NCI-H1105 (cell line): ENCODE data around the gene ACRBP.

Experiments
- DNase-seq: peaks from one replicate; lab custom pipeline; 2025; lab: John Stamatoyannopoulos, UW

Gene ACRBP

GRCh38 chr12:6647083-6647604 is at the start of gene ACRBP:
ACRBP (minus strand) TSS chr12:6647432; CDS start chr12:6647366, 66 bp downstream.
- DNase-seq = no peak

GRCh38 chr12:6695313-6696045 is 48.2 kb upstream of the ACRBP start:
- DNase-seq = no peak

- no peak for DNase-seq
Observed at GRCh38 chr12:6694701-6695100, 47.5 kb upstream of the ACRBP start.

GRCh38 chr12:6693832-6694355 is 46.7 kb upstream of the ACRBP start:
- DNase-seq = no peak

GRCh38 chr12:6692888-6693287 is 45.7 kb upstream of the ACRBP start:
- DNase-seq = no peak

GRCh38 chr12:6691473-6691872 is 44.2 kb upstream of the ACRBP start:
- DNase-seq = no peak

- peak; percentile 99 for DNase-seq
Observed at GRCh38 chr12:6688999-6689882, 42.0 kb upstream of the ACRBP start, which contains the start of gene ZNF384. ZNF384 (minus strand) TSS chr12:6689375; CDS start chr12:6679520, 9,855 bp downstream.

GRCh38 chr12:6688543-6688998 is 41.3 kb upstream of the ACRBP start:
- DNase-seq = no peak

GRCh38 chr12:6685814-6686213 is 38.6 kb upstream of the ACRBP start:
- DNase-seq = no peak

- peak; percentile 23 for DNase-seq
Observed at GRCh38 chr12:6684609-6685008, 37.4 kb upstream of the ACRBP start.

- DNase-seq = no peak
Observed at GRCh38 chr12:6676962-6677361, 29.7 kb upstream of the ACRBP start.

- no peak for DNase-seq
Observed at GRCh38 chr12:6672143-6672542, 24.9 kb upstream of the ACRBP start.

GRCh38 chr12:6667559-6668210 is 20.5 kb upstream of the ACRBP start:
- DNase-seq = no peak

- no peak for DNase-seq
Observed at GRCh38 chr12:6666211-6666610, 19.0 kb upstream of the ACRBP start.

- no peak for DNase-seq
Observed at GRCh38 chr12:6664902-6665301, 17.7 kb upstream of the ACRBP start.

- peak; percentile 99 for DNase-seq
Observed at GRCh38 chr12:6662906-6663742, 15.9 kb upstream of the ACRBP start, which contains the start of gene ING4. ING4 (minus strand) TSS chr12:6663119; CDS start chr12:6663101, 18 bp downstream.

- DNase-seq = no peak
Observed at GRCh38 chr12:6662602-6662905, 15.3 kb upstream of the ACRBP start.

GRCh38 chr12:6653987-6654386 is 6.8 kb upstream of the ACRBP start:
- no peak for DNase-seq

GRCh38 chr12:6653342-6653741 is 6.1 kb upstream of the ACRBP start:
- DNase-seq = no peak

- no peak for DNase-seq
Observed at GRCh38 chr12:6652391-6652790, 5.2 kb upstream of the ACRBP start.

- no peak for DNase-seq
Observed at GRCh38 chr12:6650832-6651231, 3.6 kb upstream of the ACRBP start.
